Fibroblast of pulmonary artery (primary cell): ENCODE measurements around the gene CACNA2D3.

ENCODE experiments used
- DNase-seq: peaks from one replicate; pipeline ENCODE4 v3.0.0-alpha.2; 2010; ENCODE audit warnings: low read depth
- H3K4me3 ChIP-seq: replicated peaks from 2 replicates; pipeline ENCODE4 v1.5.1; 2011; ENCODE audit warnings: low read depth, mild to moderate bottlenecking, control low read depth, low read length, moderate library complexity
- TF ChIP-seq, protein P1 (sequence below): IDR thresholded peaks from 2 replicates; pipeline ENCODE4 v1.5.1; 2011; ENCODE audit warnings: mild to moderate bottlenecking, control low read depth, low read length, inconsistent platforms; ENCODE audit errors: missing control alignments

CACNA2D3 gene

DNA sequence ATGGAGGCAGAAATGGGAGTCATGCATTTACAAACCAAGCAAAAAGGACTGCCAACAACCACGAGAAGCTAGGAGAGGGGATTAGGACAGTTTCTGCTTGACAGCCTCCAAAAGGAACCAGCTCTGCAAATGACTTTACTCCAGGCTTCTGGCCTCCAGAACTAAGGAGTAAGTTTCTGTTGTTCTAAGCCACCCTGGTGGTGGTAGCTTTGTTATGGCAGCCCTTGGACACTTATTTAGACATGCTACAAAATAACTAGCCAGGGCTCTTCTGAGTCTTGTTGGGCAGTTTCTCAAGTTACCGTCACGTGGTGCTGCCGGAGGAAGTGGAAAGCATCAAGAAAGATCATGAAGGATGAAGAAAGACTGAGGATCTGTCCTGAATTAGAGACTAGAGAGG lies 419.0 kb downstream of the CACNA2D3 start:
- TF ChIP-seq, protein P1, sequence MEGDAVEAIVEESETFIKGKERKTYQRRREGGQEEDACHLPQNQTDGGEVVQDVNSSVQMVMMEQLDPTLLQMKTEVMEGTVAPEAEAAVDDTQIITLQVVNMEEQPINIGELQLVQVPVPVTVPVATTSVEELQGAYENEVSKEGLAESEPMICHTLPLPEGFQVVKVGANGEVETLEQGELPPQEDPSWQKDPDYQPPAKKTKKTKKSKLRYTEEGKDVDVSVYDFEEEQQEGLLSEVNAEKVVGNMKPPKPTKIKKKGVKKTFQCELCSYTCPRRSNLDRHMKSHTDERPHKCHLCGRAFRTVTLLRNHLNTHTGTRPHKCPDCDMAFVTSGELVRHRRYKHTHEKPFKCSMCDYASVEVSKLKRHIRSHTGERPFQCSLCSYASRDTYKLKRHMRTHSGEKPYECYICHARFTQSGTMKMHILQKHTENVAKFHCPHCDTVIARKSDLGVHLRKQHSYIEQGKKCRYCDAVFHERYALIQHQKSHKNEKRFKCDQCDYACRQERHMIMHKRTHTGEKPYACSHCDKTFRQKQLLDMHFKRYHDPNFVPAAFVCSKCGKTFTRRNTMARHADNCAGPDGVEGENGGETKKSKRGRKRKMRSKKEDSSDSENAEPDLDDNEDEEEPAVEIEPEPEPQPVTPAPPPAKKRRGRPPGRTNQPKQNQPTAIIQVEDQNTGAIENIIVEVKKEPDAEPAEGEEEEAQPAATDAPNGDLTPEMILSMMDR, result no peak

DNA sequence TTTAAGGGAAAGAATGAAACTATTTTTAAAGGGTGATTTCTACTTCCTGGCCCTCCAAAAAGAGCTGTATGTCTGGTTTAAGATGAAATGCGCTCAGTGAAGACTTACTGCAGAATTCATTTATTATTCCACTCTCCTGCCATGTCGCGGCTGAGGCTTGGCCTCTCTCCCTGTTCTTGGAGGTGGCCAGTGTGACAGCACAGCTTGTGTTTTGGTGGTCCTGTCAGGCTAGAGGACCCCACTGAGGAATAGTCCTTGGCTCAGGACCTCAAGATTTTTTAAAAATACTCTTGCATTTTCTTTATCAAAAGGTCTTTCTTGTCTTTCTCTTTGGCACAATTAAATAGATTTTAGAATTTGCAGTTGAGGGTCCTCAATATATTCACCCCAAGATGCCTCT lies 421.1 kb downstream of the CACNA2D3 start:
- TF ChIP-seq, protein P1, result no peak
- no peak for DNase-seq

More for the DNA sequence above, 419.0 kb downstream of the CACNA2D3 start:
- DNase-seq, result no peak
- no peak overlapping the region for H3K4me3 ChIP-seq

DNA sequence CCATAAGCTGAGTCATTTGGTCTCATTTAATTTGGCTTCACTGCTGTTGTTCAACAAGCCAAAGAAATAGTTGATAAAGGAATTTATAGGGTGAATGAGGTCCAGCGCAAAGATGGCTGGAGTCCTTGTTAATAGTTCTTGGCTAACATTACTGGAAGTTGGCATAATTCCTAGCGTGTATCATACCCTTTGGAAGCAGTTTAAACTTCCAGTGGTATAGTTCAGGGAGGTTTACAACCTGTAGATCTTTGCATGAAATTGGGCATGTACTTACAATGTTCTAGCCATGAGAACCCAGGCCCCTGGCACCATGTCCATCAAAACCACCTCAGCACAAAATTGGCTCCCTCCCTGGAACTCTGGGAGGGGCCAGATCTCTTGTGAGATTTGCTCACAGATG lies 424.7 kb downstream of the CACNA2D3 start:
- no peak overlapping the region for H3K4me3 ChIP-seq
- TF ChIP-seq, protein P1, result no peak
- no peak for DNase-seq

More for the DNA sequence above, 421.1 kb downstream of the CACNA2D3 start:
- H3K4me3 ChIP-seq, result no peak overlapping the region

DNA sequence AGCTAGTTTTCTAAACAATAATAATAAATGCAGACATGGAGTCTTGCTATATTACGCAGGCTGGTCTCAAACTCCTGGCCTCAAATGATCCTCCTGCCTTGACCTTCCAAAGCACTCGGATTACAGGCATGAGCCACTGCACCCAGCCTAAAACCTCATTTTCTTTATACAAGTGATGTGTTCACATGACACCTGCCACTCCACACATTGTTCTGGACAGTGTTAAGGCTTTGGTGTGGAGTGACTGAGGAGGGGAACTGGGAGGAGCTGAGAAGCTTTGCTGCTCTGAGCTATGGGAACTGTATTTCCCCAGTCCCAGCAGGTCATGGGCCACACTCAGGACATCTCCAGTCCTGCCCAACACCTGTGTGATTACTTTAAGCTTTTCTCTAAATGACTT lies 425.5 kb downstream of the CACNA2D3 start:
- TF ChIP-seq, protein P1, result no peak
- no peak for DNase-seq

DNA sequence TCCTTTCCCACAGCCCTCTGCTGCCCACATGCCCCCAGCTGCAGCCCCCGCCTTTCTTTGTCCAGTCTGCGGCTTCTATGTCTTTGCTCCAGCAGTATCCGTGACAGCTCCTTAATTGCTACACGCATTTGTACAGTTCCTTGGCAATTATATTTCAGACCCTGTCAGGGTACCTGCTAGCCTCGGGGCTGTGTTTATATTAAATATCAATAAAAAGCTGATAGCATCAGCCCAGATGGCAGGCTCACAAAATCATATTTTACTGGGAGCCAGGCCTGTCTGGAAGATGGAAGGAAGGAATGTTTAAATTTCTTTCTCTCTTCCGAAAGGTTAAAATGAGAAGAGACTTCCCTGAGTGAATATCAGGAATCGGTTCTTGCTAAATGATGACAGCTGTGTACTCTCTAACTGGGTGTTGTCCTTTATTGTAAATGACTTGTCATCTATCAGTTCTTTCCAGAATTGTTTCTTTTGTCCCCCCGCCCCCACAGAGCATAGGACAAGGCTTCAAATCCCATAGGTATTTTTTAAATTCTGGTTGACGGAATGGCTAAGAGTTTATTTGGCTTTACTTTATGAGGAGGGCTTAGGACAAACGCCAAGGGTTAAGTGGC lies 427.4 kb downstream of the CACNA2D3 start:
- DNase-seq, result no peak
- TF ChIP-seq, protein P1, result no peak
- no peak overlapping the region for H3K4me3 ChIP-seq

More for the DNA sequence above, 425.5 kb downstream of the CACNA2D3 start:
- no peak overlapping the region for H3K4me3 ChIP-seq

DNA sequence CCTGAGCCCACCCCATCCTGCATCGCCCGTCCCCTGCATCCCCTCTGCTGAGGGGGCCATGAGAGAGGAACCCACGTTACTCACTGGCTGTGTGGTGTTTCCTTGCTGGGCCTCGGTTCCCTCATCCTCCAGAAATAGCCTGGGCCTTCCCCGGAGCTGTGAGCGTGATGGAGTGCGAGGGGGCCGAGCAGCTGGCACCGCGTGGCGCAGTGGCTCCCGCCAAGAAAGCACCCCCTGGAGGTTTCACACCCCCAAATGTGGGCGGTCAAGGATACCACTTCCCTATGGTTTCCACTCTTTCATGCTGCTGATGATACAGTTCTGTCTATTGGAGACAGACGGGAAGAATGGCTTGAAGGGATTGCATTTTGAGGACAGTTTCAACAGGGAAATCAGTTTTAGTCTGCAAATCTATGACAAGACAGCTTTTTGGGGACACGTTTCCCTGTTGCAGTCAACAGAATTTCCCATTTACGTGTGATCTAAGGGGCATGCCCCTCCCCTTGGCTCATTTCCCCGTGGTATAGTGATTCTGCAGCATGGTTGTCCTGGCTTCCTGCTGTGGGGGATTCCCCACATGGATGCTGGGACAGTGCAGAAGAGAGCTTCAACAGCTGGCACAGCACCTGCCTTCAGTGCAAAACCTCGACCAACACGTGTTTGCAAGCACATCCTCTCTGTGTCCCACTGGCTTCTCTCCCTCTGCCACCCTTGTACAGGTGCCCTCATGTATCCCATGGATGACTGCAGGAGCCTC lies 428.0 kb downstream of the CACNA2D3 start:
- TF ChIP-seq, protein P1, result no peak
- DNase-seq, result no peak
- no peak overlapping the region for H3K4me3 ChIP-seq
